Fibroblast of villous mesenchyme (primary cell): Measurements from ENCODE around the gene TAP2. TPM values are rescaled to one million over a fixed set of nuclear protein-coding genes. Genes with fewer than 3 reads are reported as not detected.

Source experiments
- DNase-seq: peaks from one replicate; pipeline ENCODE4 v3.0.0-alpha.2; 2010; ENCODE audit warnings: low read depth
- H3K4me3 ChIP-seq: 2 replicates; pipeline ENCODE4 v1.5.1; 2011; ENCODE audit warnings: low read depth, mild to moderate bottlenecking, low read length
- total RNA-seq: library from RNA; depleted of rRNA; stranded (reverse); fragments of >200 nt; gene quantifications from 2 replicates; pipeline ENCODE4 v1.2.3, GENCODE V29; 2012
- TF ChIP-seq, protein P1 (sequence below): IDR thresholded peaks from 2 replicates; pipeline ENCODE4 v1.5.1; 2012; ENCODE audit warnings: low read depth, mild to moderate bottlenecking, low read length; ENCODE audit not compliant: insufficient read depth

The TAP2 gene
- total RNA-seq, 1 donor, result 33.7 TPM

DNA sequence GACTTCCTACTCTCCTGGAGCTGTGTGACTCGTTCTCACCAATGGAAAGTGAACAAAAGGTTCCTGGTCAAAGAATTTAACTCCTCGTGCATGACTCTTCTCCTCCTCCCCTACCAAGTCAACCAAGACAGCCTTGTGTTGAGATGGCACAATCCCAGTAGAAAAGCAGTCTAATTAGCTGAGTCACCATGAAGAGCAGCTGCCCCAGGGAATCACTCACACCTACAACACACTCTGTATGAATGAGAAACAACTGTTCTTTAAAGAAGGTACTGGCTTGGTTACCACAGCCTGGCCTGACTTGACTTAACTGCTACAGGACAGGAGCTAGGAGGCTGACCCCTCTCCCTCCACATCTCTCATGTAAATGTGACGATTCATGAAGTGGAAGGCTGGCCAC lies 18.8 kb downstream of the TAP2 start:
- peak; percentile 58 for DNase-seq
- no peak overlapping the region for H3K4me3 ChIP-seq
- TF ChIP-seq, protein P1, sequence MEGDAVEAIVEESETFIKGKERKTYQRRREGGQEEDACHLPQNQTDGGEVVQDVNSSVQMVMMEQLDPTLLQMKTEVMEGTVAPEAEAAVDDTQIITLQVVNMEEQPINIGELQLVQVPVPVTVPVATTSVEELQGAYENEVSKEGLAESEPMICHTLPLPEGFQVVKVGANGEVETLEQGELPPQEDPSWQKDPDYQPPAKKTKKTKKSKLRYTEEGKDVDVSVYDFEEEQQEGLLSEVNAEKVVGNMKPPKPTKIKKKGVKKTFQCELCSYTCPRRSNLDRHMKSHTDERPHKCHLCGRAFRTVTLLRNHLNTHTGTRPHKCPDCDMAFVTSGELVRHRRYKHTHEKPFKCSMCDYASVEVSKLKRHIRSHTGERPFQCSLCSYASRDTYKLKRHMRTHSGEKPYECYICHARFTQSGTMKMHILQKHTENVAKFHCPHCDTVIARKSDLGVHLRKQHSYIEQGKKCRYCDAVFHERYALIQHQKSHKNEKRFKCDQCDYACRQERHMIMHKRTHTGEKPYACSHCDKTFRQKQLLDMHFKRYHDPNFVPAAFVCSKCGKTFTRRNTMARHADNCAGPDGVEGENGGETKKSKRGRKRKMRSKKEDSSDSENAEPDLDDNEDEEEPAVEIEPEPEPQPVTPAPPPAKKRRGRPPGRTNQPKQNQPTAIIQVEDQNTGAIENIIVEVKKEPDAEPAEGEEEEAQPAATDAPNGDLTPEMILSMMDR, result no peak

DNA sequence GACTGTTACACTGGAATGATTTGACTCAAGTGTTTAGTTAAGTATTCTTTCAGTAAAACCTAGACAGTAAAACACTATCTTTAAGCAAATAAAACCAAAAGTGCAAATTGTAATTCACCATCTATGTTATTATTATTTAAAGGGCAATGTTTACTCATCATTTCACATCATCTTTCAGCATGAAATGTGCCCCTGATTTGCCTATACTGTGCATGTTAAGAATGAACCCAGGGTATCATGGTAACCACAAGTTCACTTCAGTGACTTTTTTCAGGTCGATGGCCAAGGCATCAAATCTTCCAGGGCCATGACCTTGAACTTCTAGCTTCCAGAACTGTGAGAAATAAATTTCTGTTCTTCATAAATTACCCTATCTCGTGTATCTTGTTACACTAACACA lies 19.7 kb downstream of the TAP2 start:
- no peak overlapping the region for H3K4me3 ChIP-seq
- TF ChIP-seq, protein P1, result no peak
- no peak for DNase-seq

DNA sequence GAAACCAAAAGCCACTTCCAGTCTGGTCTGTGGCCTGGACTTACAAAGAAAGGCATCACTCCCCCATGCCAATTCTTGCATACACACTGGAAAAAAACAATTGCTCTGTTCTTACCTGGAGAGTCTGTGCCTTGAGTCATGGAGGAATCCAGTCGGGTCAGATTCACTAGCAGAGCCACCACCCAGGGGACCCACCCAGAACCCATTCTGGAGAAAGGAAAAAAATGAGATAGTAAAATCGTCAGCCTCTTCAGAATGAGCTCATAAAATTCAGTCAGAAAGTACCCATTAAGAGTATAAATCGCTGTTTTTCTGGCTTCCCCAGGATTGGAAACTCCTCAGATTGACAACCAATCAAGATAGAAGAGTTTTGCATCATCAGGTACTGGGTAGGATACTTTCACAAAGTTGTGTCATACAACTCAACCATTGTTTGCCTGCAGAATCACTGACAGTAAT lies 21.8 kb downstream of the TAP2 start, which contains the start of gene HLA-DOB:
HLA-DOB (minus strand) TSS at position 257 of the 459 bp plus-strand sequence; CDS start at position 206, 51 bp downstream.
- TF ChIP-seq, protein P1, result no peak
- no peak within 1 kb of the TSS for H3K4me3 ChIP-seq
- peak; percentile 21 for DNase-seq

DNA sequence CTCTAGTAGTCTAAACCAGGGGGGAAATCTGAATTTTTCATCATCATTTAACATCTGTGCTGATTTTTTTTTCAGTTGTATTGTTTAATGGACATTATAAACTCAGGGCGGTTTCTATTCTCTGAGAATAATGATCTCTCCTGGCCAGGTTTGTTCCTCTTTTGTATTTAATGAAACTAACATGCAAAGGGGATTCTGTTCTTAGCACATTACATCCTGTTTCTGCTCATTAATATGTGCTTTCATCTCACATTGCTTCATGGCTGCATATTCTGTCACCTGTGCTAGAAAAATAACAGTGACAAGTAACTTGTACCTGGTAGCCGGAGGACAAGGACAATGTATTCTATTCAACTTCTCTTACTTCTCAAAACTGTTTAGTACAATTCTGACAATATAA lies 22.5 kb downstream of the TAP2 start:
- no peak overlapping the region for H3K4me3 ChIP-seq
- no peak for DNase-seq
- TF ChIP-seq, protein P1, result no peak

DNA sequence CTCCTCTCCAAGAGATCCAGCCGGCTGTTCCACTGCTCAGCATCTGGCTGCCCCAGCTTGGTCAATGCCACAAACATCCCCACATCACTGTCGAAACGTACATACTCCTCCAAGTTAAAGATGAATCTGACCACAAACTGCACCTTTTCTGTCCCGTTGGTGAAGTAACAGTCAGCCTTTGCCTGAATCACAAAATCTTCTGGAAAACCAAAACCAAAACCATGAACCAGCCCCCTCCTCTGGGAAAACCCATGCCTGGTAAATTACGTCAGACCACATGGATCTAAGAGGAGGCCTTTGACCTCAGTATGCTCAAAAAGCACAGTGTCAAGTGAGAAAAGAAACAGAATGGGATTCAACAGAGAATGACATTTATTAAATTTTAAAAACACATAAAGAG lies 23.4 kb downstream of the TAP2 start:
- no peak overlapping the region for H3K4me3 ChIP-seq
- TF ChIP-seq, protein P1, result no peak
- peak; percentile 82 for DNase-seq

DNA sequence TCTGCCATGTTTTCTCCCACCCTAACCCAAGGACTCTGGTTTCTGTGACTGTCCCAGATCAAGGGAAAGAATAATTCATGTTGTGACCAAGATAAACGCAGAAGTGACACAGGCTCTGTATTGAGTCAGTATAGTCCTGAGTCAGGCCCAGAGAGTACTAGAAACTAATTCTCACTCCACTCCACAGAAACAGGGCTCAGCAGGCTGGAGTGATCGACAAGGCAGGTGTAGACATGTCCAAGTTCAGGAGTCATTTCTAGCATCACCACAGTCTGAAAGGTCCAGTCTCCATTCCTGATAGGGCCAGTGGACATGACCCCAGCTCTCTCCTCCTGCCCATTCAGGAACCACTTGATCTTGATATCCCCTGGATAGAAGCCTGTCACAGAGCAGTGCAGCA lies 24.4 kb downstream of the TAP2 start:
- H3K4me3 ChIP-seq, result no peak overlapping the region
- DNase-seq, result no peak
- TF ChIP-seq, protein P1, result no peak

DNA sequence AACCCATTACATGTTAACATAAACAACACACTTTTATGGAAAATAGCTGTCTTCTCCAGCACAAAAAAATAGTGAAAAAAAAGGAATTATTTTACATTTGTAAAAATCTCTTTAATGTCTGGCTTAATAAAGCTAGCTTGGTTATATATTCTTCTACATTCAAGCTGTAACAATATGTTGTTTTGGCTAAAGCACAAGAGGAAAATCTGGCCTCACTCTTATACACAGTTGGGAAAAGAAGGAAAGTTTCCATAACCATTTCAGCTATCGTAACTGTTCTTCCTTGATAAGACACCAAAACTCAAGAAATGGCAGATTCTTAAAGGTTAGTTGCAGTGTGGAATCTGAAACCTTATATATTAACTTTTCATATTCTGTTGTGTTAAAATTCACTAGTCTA lies 29.4 kb downstream of the TAP2 start:
- no peak overlapping the region for H3K4me3 ChIP-seq
- TF ChIP-seq, protein P1, result no peak
- no peak for DNase-seq
